ENCODE results near the gene A1CF. TPM values are rescaled to one million over a fixed set of nuclear protein-coding genes. Genes with fewer than 3 reads are reported as not detected.

A1CF gene
- total and polyA plus RNA-seq, 10 of the 15 experiments (the other 5 are each of a cell fraction or from before 2014, with no cell fraction given) = 0.10 TPM; not detected in 9

GRCh38 chr10:50807851-50808776 lies 77.3 kb downstream of the A1CF start:
- SMC1A ChIA-PET (ENCODE audit: uncharacterized antibody, unreplicated experiment) = no interaction called here
- H3K4me3 ChIP-seq = no peak overlapping the region
- intact Hi-C loops (cut with micrococcal nuclease; ENCODE audit: unreplicated experiment) = no loop called here
- no peak overlapping the region for H3K27ac ChIP-seq (ENCODE audit: control insufficient read depth, insufficient read depth)
- CTCF ChIA-PET = no interaction called here
- POLR2A ChIA-PET = no interaction called here
- RAD21 ChIA-PET (ENCODE audit: unreplicated experiment) = no interaction called here
- H3K9me3 ChIP-seq (replicated peaks; ENCODE audit: control insufficient read depth, insufficient read depth, low read length) = no peaks in the 10 kb centered on the region
- FAIRE-seq (no peak), ATAC-seq (no peak), DNase-seq (ENCODE audit: low read depth, low spot score) (no peak)
- H3K27me3 ChIP-seq (replicated peaks in 1 of 2; ENCODE audit: control insufficient read depth in 2 of 2, insufficient read depth in 2 of 2, low read length in 1 of 2) = no peaks in the 10 kb centered on the region; a peak in 1 of 4 replicates
- no peak overlapping the region for H3K9ac ChIP-seq (ENCODE audit: control insufficient read depth, insufficient read depth, low read length)
- no peaks in the 10 kb centered on the region for H3K79me2 ChIP-seq (ENCODE audit: control insufficient read depth, insufficient read depth, low read length)
- no peaks in the 10 kb centered on the region for H3K4me1 ChIP-seq (ENCODE audit: control insufficient read depth, insufficient read depth, low read length)
- no peak overlapping the region for H3K4me2 ChIP-seq (ENCODE audit: control insufficient read depth, insufficient read depth)
- no peaks in the 10 kb centered on the region for H4K20me1 ChIP-seq (ENCODE audit: control insufficient read depth, insufficient read depth)
- no TSS peak for BruUV-seq (replicated peaks)
- in situ Hi-C loops (cut with MboI) = no loop called here
- WGBS (ENCODE audit: insufficient coverage, insufficient replicate concordance, low lambda C conversion rate, missing lambda C conversion rate) = 0% methylated on average over 1 of the region's 1 CpG
- H2AFZ ChIP-seq (ENCODE audit: control insufficient read depth, low read depth, low read length) = no peak overlapping the region
- H3K36me3 ChIP-seq (ENCODE audit: control insufficient read depth in 2 of 2, insufficient read depth in 2 of 2, low read length in 1 of 2) = no peaks in the 10 kb centered on the region
- TF ChIP-seq ESRRA (IDR thresholded peaks at IDR 0.05; ENCODE audit: low read length) = no peak
- no peak for TF ChIP-seq ZNF217 (IDR thresholded peaks at IDR 0.05)
- TF ChIP-seq SRF (IDR thresholded peaks at IDR 0.05; ENCODE audit: low read depth in 2 of 2, low read length in 2 of 2) = no peak
- no peak for TF ChIP-seq HCFC1 (IDR thresholded peaks at IDR 0.05; ENCODE audit: low read length)
- TF ChIP-seq SUZ12 (IDR thresholded peaks at IDR 0.05; ENCODE audit: unreplicated experiment) = no peak
- TF ChIP-seq, protein P1, sequence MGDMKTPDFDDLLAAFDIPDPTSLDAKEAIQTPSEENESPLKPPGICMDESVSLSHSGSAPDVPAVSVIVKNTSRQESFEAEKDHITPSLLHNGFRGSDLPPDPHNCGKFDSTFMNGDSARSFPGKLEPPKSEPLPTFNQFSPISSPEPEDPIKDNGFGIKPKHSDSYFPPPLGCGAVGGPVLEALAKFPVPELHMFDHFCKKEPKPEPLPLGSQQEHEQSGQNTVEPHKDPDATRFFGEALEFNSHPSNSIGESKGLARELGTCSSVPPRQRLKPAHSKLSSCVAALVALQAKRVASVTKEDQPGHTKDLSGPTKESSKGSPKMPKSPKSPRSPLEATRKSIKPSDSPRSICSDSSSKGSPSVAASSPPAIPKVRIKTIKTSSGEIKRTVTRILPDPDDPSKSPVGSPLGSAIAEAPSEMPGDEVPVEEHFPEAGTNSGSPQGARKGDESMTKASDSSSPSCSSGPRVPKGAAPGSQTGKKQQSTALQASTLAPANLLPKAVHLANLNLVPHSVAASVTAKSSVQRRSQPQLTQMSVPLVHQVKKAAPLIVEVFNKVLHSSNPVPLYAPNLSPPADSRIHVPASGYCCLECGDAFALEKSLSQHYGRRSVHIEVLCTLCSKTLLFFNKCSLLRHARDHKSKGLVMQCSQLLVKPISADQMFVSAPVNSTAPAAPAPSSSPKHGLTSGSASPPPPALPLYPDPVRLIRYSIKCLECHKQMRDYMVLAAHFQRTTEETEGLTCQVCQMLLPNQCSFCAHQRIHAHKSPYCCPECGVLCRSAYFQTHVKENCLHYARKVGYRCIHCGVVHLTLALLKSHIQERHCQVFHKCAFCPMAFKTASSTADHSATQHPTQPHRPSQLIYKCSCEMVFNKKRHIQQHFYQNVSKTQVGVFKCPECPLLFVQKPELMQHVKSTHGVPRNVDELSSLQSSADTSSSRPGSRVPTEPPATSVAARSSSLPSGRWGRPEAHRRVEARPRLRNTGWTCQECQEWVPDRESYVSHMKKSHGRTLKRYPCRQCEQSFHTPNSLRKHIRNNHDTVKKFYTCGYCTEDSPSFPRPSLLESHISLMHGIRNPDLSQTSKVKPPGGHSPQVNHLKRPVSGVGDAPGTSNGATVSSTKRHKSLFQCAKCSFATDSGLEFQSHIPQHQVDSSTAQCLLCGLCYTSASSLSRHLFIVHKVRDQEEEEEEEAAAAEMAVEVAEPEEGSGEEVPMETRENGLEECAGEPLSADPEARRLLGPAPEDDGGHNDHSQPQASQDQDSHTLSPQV (IDR thresholded peaks at IDR 0.05) = no peak
- TF ChIP-seq ZSCAN29 (IDR thresholded peaks at IDR 0.05) = no peak
- TF ChIP-seq, protein P2, sequence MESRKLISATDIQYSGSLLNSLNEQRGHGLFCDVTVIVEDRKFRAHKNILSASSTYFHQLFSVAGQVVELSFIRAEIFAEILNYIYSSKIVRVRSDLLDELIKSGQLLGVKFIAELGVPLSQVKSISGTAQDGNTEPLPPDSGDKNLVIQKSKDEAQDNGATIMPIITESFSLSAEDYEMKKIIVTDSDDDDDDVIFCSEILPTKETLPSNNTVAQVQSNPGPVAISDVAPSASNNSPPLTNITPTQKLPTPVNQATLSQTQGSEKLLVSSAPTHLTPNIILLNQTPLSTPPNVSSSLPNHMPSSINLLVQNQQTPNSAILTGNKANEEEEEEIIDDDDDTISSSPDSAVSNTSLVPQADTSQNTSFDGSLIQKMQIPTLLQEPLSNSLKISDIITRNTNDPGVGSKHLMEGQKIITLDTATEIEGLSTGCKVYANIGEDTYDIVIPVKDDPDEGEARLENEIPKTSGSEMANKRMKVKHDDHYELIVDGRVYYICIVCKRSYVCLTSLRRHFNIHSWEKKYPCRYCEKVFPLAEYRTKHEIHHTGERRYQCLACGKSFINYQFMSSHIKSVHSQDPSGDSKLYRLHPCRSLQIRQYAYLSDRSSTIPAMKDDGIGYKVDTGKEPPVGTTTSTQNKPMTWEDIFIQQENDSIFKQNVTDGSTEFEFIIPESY (IDR thresholded peaks at IDR 0.05) = no peak
- no peak for TF ChIP-seq E2F8 (IDR thresholded peaks at IDR 0.05; ENCODE audit: low read depth, partially characterized antibody)
- TF ChIP-seq CEBPB (IDR thresholded peaks at IDR 0.05; ENCODE audit: borderline replicate concordance in 1 of 2, low read depth in 2 of 2, low read length in 2 of 2) = no peak
- no peak for TF ChIP-seq KDM1A (IDR thresholded peaks at IDR 0.05; ENCODE audit: borderline replicate concordance)
- TF ChIP-seq RAD21 (IDR thresholded peaks at IDR 0.05; ENCODE audit: insufficient read depth, low read depth, low read length) = no peak
- TF ChIP-seq, protein P3, sequence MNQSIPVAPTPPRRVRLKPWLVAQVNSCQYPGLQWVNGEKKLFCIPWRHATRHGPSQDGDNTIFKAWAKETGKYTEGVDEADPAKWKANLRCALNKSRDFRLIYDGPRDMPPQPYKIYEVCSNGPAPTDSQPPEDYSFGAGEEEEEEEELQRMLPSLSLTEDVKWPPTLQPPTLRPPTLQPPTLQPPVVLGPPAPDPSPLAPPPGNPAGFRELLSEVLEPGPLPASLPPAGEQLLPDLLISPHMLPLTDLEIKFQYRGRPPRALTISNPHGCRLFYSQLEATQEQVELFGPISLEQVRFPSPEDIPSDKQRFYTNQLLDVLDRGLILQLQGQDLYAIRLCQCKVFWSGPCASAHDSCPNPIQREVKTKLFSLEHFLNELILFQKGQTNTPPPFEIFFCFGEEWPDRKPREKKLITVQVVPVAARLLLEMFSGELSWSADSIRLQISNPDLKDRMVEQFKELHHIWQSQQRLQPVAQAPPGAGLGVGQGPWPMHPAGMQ (IDR thresholded peaks at IDR 0.05; ENCODE audit: borderline replicate concordance) = no peak

Data from GM12878 (cell line).